Activated CD8-positive, alpha-beta memory T cell treated with anti-CD3 and anti-CD28 coated beads for 48 hours (primary cell): ENCODE results near the gene MTM1.

ENCODE experiments used
- DNase-seq, 3 experiments: peaks; one replicate each; pipeline ENCODE4 v3.0.0-alpha.2; 2020; ENCODE audit warnings: low read depth in 2 of 3, low spot score in 2 of 3

Gene MTM1

GRCh38 chrX:150568320-150569154, at the start of gene MTM1:
MTM1 (plus strand) TSS chrX:150568621; CDS start chrX:150592615, 23,994 bp downstream.
- peak; percentile 47 to 84 (median 68) for DNase-seq

GRCh38 chrX:150522494-150522893, 45.9 kb upstream of the MTM1 start:
- no peak for DNase-seq

- DNase-seq, result no peak
Measured at GRCh38 chrX:150525061-150525919, 43.1 kb upstream of the MTM1 start.

- DNase-seq, result no peak
Measured at GRCh38 chrX:150526692-150527091, 41.7 kb upstream of the MTM1 start.

GRCh38 chrX:150527108-150527507, 41.3 kb upstream of the MTM1 start:
- DNase-seq, result no peak

GRCh38 chrX:150529587-150529986, 38.8 kb upstream of the MTM1 start:
- DNase-seq, result no peak

- DNase-seq, result no peak
Measured at GRCh38 chrX:150530821-150531220, 37.6 kb upstream of the MTM1 start.

- DNase-seq, result no peak
Measured at GRCh38 chrX:150531467-150531866, 37.0 kb upstream of the MTM1 start.

- no peak for DNase-seq
Measured at GRCh38 chrX:150533863-150534262, 34.6 kb upstream of the MTM1 start.

GRCh38 chrX:150536455-150537116, 31.8 kb upstream of the MTM1 start:
- no peak for DNase-seq

- DNase-seq, result no peak
Measured at GRCh38 chrX:150537851-150538250, 30.6 kb upstream of the MTM1 start.

GRCh38 chrX:150540965-150541364, 27.5 kb upstream of the MTM1 start:
- no peak for DNase-seq

- DNase-seq, result no peak
Measured at GRCh38 chrX:150542846-150543229, 25.6 kb upstream of the MTM1 start.

GRCh38 chrX:150543230-150544155, 24.9 kb upstream of the MTM1 start:
- no peak for DNase-seq

GRCh38 chrX:150544222-150544787, 24.1 kb upstream of the MTM1 start:
- DNase-seq, result no peak

- DNase-seq, result no peak
Measured at GRCh38 chrX:150544835-150545770, 23.3 kb upstream of the MTM1 start.

GRCh38 chrX:150546711-150547153, 21.7 kb upstream of the MTM1 start:
- peak in 1 of 3 experiments; percentile 4 for DNase-seq

GRCh38 chrX:150547375-150548115, 20.9 kb upstream of the MTM1 start:
- DNase-seq, result peak in 1 of 3 experiments; percentile 3
